Neural progenitor cell (in vitro differentiated cells): Measurements from ENCODE around the gene SLC35F4. TPM values are rescaled to one million over a fixed set of nuclear protein-coding genes. Genes with fewer than 3 reads are reported as not detected.

Experiments used
- DNase-seq: peaks from one replicate; pipeline ENCODE4 v3.0.0-alpha.2; 2016; ENCODE audit warnings: low spot score
- H2AFZ ChIP-seq: fragments of 200-600 bp; sonication (generic); replicated peaks from 2 replicates; pipeline ENCODE4 v1.6.1; 2016; ENCODE audit warnings: antibody characterized with exemption
- H3F3A ChIP-seq: fragments of 200-600 bp; sonication (generic); 2 replicates; pipeline ENCODE4 v1.6.1; 2016; ENCODE audit warnings: antibody characterized with exemption, low read depth
- H3K27ac ChIP-seq: fragments of 200-600 bp; sonication (generic); 2 replicates; pipeline ENCODE4 v1.5.1; 2016; ENCODE audit warnings: mild to moderate bottlenecking
- H3K27me3 ChIP-seq: fragments of 200-600 bp; sonication (generic); 2 replicates; pipeline ENCODE4 v1.6.1; 2016; ENCODE audit warnings: mild to moderate bottlenecking, moderate library complexity
- H3K36me3 ChIP-seq: fragments of 200-600 bp; sonication (generic); 2 replicates; pipeline ENCODE4 v1.5.1; 2016
- H3K4me1 ChIP-seq: fragments of 200-600 bp; sonication (generic); 2 replicates; pipeline ENCODE4 v1.6.1; 2016; ENCODE audit warnings: mixed run types
- H3K4me2 ChIP-seq: fragments of 200-600 bp; sonication (generic); 2 replicates; pipeline ENCODE4 v1.6.1; 2016
- H3K4me3 ChIP-seq: fragments of 200-600 bp; sonication (generic); 2 replicates; pipeline ENCODE4 v1.5.1; 2016
- H3K79me2 ChIP-seq: fragments of 200-600 bp; sonication (generic); 2 replicates; pipeline ENCODE4 v1.6.1; 2016; ENCODE audit warnings: low read depth
- H3K9ac ChIP-seq: fragments of 200-600 bp; sonication (generic); 2 replicates; pipeline ENCODE4 v1.6.1; 2016
- H3K9me3 ChIP-seq: fragments of 200-600 bp; sonication (generic); 2 replicates; pipeline ENCODE4 v1.5.1; 2016; ENCODE audit warnings: low read depth
- H4K20me1 ChIP-seq: fragments of 200-600 bp; sonication (generic); 2 replicates; pipeline ENCODE4 v1.6.1; 2016; ENCODE audit warnings: low read depth
- H3K27ac Mint-ChIP-seq: 3 replicates; pipeline ENCODE4 v1.8.0; 2021; ENCODE audit warnings: mixed read lengths
- H3K27me3 Mint-ChIP-seq: 2 replicates; pipeline ENCODE4 v1.8.0; 2022; ENCODE audit warnings: low read depth, mild to moderate bottlenecking, inconsistent platforms, moderate library complexity, mixed read lengths; ENCODE audit not compliant: insufficient read depth
- H3K36me3 Mint-ChIP-seq: 3 replicates; pipeline ENCODE4 v1.8.0; 2021; ENCODE audit warnings: mixed read lengths
- H3K4me1 Mint-ChIP-seq: 3 replicates; pipeline ENCODE4 v1.8.0; 2021; ENCODE audit warnings: mixed read lengths
- H3K4me3 Mint-ChIP-seq: 3 replicates; pipeline ENCODE4 v1.8.0; 2021; ENCODE audit warnings: mild to moderate bottlenecking, moderate library complexity, mixed read lengths
- H3K9me3 Mint-ChIP-seq: 3 replicates; pipeline ENCODE4 v1.8.0; 2020; ENCODE audit warnings: mixed read lengths
- EZH2 ChIP-seq: fragments of 200-600 bp; sonication (generic); IDR thresholded peaks from 2 replicates; pipeline ENCODE4 v1.6.1; 2017; ENCODE audit warnings: antibody characterized with exemption, mild to moderate bottlenecking, moderate library complexity
- EZH2phosphoT487 ChIP-seq: fragments of 200-600 bp; sonication (generic); IDR thresholded peaks from 2 replicates; pipeline ENCODE4 v1.6.1; 2017; ENCODE audit warnings: antibody characterized with exemption
- total RNA-seq: library from RNA; depleted of rRNA; stranded (reverse); fragments of >200 nt; gene quantifications from 2 replicates; pipeline ENCODE4 v1.2.3, GENCODE V29; 2015; ENCODE audit warnings: low replicate concordance
- TF ChIP-seq, protein P1 (sequence below): fragments of 200-600 bp; sonication (generic); IDR thresholded peaks from 2 replicates; pipeline ENCODE4 v1.5.1; 2017; ENCODE audit warnings: antibody characterized with exemption, mild to moderate bottlenecking

SLC35F4 gene
- total RNA-seq, 1 donor from 2014 or later: not detected

DNA sequence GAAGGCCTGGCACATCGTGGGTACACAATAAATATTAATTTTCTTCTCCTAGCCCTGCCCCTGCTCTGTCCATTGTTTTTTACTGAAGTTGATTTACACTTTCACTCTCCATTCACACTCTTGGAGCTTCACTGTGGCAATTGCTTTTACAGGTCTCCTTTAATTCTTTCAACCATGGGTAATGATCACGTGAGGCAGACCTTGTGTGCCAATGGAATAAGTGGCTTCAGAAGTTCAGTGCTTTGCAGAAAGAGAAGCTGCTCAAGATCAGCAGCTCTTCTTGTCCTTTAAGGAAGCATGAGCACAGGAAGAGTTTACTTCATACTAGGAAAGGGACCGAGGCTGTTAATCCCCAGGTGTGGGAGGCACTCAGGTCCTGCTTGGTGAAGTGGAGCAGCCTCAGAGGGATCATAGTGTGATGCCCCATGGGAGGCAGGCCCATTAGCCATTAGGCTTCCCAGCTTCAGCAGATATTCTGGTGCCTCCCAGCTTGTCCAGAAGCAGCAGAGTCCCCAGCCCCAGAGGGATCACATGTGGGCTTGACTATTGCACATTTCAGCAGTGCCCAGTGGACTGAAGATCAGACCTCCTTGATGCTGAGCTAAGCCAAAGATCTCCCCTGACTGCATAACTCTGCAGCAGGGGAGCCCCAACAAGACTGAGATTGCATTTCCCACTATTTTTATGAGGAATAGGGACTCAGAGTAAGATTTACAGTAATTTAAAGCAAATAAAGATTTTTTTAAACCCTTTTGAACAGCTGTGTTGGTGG is 5.0 kb upstream of the SLC35F4 start:
- peaks cover 10% of the 10 kb centered on the region for H3K27me3 Mint-ChIP-seq
- no peak overlapping the region for H3K4me3 Mint-ChIP-seq
- Histone ChIP-seq H3K27me3 (peaks cover 14% of the 10 kb centered on the region), H3K4me3 (no peak overlapping the region), H3K4me2 (no peak overlapping the region), H4K20me1 (peaks cover 8% of the 10 kb centered on the region), H3K4me1 (peaks cover 26% of the 10 kb centered on the region), H3K79me2 (no peaks in the 10 kb centered on the region), H3F3A (peaks cover 19% of the 10 kb centered on the region), H3K27ac (no peak overlapping the region), H3K9me3 (no peaks in the 10 kb centered on the region), H3K36me3 (no peaks in the 10 kb centered on the region), H3K9ac (no peak overlapping the region), H2AFZ (no peak overlapping the region)
- H3K4me1 Mint-ChIP-seq: peaks cover 4% of the 10 kb centered on the region
- TF ChIP-seq EZH2phosphoT487 (no peak), EZH2 (no peak)
- TF ChIP-seq, protein P1, sequence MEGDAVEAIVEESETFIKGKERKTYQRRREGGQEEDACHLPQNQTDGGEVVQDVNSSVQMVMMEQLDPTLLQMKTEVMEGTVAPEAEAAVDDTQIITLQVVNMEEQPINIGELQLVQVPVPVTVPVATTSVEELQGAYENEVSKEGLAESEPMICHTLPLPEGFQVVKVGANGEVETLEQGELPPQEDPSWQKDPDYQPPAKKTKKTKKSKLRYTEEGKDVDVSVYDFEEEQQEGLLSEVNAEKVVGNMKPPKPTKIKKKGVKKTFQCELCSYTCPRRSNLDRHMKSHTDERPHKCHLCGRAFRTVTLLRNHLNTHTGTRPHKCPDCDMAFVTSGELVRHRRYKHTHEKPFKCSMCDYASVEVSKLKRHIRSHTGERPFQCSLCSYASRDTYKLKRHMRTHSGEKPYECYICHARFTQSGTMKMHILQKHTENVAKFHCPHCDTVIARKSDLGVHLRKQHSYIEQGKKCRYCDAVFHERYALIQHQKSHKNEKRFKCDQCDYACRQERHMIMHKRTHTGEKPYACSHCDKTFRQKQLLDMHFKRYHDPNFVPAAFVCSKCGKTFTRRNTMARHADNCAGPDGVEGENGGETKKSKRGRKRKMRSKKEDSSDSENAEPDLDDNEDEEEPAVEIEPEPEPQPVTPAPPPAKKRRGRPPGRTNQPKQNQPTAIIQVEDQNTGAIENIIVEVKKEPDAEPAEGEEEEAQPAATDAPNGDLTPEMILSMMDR: no peak
- no peaks in the 10 kb centered on the region for H3K36me3 Mint-ChIP-seq
- H3K27ac Mint-ChIP-seq: no peak overlapping the region
- no peaks in the 10 kb centered on the region for H3K9me3 Mint-ChIP-seq
- no peak for DNase-seq

DNA sequence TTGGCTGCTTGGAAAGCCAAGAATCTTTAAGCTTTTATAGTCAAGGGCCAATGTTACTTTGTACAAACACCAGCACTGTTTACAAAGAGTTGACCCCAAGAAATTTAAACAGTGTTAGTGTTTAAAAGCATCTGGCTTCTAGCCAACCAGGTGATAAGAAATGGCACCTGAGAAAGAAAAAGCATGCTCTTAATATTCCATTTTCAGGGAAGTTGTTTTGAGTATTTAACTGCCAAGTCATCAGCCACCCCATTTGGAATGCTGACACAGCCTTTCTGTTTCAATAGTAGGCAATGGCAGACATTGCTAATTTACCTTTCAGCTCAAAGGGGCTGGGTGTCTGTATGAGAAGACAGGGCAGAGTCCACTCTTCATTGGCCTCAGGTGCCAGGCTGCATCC is 3.7 kb upstream of the SLC35F4 start:
- TF ChIP-seq EZH2phosphoT487: no peak
- TF ChIP-seq, protein P1: no peak
- no peak for TF ChIP-seq EZH2
- no peaks in the 10 kb centered on the region for H3K9me3 Mint-ChIP-seq
- H3K27ac Mint-ChIP-seq: no peak overlapping the region
- Histone ChIP-seq H3K27me3 (peaks cover 26% of the 10 kb centered on the region), H3K9me3 (no peaks in the 10 kb centered on the region), H2AFZ (no peak overlapping the region), H3K4me1 (peaks cover 32% of the 10 kb centered on the region), H3K79me2 (no peaks in the 10 kb centered on the region), H3F3A (peaks cover 23% of the 10 kb centered on the region), H3K4me2 (no peak overlapping the region), H3K4me3 (no peak overlapping the region), H3K9ac (no peak overlapping the region), H3K27ac (no peak overlapping the region), H4K20me1 (peaks cover 19% of the 10 kb centered on the region), H3K36me3 (no peaks in the 10 kb centered on the region)
- H3K4me1 Mint-ChIP-seq: peaks cover 4% of the 10 kb centered on the region
- no peaks in the 10 kb centered on the region for H3K36me3 Mint-ChIP-seq
- no peak overlapping the region for H3K4me3 Mint-ChIP-seq
- H3K27me3 Mint-ChIP-seq: peaks cover 11% of the 10 kb centered on the region
- no peak for DNase-seq

DNA sequence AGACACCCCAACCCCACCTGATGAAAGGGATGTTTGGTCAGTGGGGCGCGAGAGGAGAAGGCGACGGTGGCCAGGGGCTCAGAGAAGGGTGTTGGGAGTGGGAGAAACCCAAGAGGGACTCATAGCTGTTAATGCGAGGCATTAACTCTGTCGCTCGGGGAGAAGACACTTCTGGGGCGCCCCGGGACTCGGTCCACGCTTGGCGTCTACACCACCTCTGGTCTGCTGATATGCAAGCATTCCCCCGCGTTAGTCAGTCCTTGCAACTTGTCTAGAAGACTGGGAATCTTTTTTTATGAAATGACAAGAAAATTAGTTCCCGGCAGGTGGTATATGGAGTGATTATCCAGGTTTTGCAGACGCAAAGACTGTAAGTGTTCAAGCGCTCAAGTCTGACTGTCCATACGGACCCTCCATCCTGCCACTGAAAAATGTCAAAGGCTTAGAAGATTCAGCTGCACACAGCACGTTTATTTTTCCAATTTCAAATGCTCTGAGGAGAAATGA is 360 bp upstream of the SLC35F4 start:
- H3F3A ChIP-seq: peaks cover 23% of the 10 kb centered on the region
- no peak overlapping the region for H3K9ac ChIP-seq
- H2AFZ ChIP-seq: no peak overlapping the region
- TF ChIP-seq EZH2phosphoT487: no peak
- TF ChIP-seq EZH2: peak; percentile 39
- Mint-ChIP-seq H3K4me3 (peak overlapping the region; percentile 76), H3K27me3 (peaks cover 18% of the 10 kb centered on the region), H3K4me1 (peaks cover 4% of the 10 kb centered on the region), H3K27ac (no peak overlapping the region), H3K36me3 (no peaks in the 10 kb centered on the region), H3K9me3 (no peaks in the 10 kb centered on the region)
- peak; percentile 4 for DNase-seq
- peaks cover 28% of the 10 kb centered on the region for H3K4me1 ChIP-seq
- H3K79me2 ChIP-seq: no peaks in the 10 kb centered on the region
- H3K27me3 ChIP-seq: peaks cover 50% of the 10 kb centered on the region
- H3K4me2 ChIP-seq: peak overlapping the region; percentile 98
- H3K27ac ChIP-seq: no peak overlapping the region
- H4K20me1 ChIP-seq: peaks cover 19% of the 10 kb centered on the region
- H3K4me3 ChIP-seq: peak overlapping the region; percentile 79
- H3K36me3 ChIP-seq: no peaks in the 10 kb centered on the region
- H3K9me3 ChIP-seq: no peaks in the 10 kb centered on the region

- peak overlapping the region; percentile 79 for H3K4me3 ChIP-seq
- H3K4me3 Mint-ChIP-seq: peak overlapping the region; percentile 83
- H3K27me3 Mint-ChIP-seq: peaks cover 18% of the 10 kb centered on the region
- peak overlapping the region; percentile 98 for H3K4me2 ChIP-seq
- no peak overlapping the region for H3K27ac ChIP-seq
- H3F3A ChIP-seq: peaks cover 23% of the 10 kb centered on the region
- no peaks in the 10 kb centered on the region for H3K36me3 ChIP-seq
- TF ChIP-seq, protein P1: no peak
- TF ChIP-seq EZH2 (no peak), EZH2phosphoT487 (no peak)
- no peak for DNase-seq
- peaks cover 50% of the 10 kb centered on the region for H3K27me3 ChIP-seq
- no peak overlapping the region for H2AFZ ChIP-seq
- peaks cover 23% of the 10 kb centered on the region for H3K4me1 ChIP-seq
- H3K9ac ChIP-seq: no peak overlapping the region
- H3K79me2 ChIP-seq: no peaks in the 10 kb centered on the region
- H4K20me1 ChIP-seq: peaks cover 19% of the 10 kb centered on the region
- peaks cover 4% of the 10 kb centered on the region for H3K4me1 Mint-ChIP-seq
- H3K9me3 Mint-ChIP-seq: no peaks in the 10 kb centered on the region
- no peaks in the 10 kb centered on the region for H3K9me3 ChIP-seq
- H3K27ac Mint-ChIP-seq: no peak overlapping the region
- no peaks in the 10 kb centered on the region for H3K36me3 Mint-ChIP-seq
Measured at GRCh38 chr14:57865066-57865402, 858 bp downstream of the SLC35F4 start.
